Nephron (organoid): ENCODE measurements around the gene GRK7.

ENCODE experiments used
- H3K27ac Mint-ChIP-seq, 3 experiments: 2 replicates each; pipeline ENCODE4 v1.8.0; 2020; ENCODE audit warnings: mixed read lengths in 3 of 3, mild to moderate bottlenecking in 2 of 3, moderate library complexity in 1 of 3
- H3K27me3 Mint-ChIP-seq: 2 replicates; pipeline ENCODE4 v1.8.0; 2021; ENCODE audit warnings: low read depth, mild to moderate bottlenecking, moderate library complexity, mixed read lengths
- H3K36me3 Mint-ChIP-seq: 2 replicates; pipeline ENCODE4 v1.8.0; 2020; ENCODE audit warnings: low read depth, mixed read lengths
- H3K4me1 Mint-ChIP-seq: 2 replicates; pipeline ENCODE4 v1.8.0; 2020; ENCODE audit warnings: mixed read lengths
- H3K4me3 Mint-ChIP-seq, 3 experiments: 2 replicates each; pipeline ENCODE4 v1.8.0; 2020; ENCODE audit warnings: mild to moderate bottlenecking in 3 of 3, mixed read lengths in 3 of 3, moderate library complexity in 2 of 3
- H3K9me3 Mint-ChIP-seq: 2 replicates; pipeline ENCODE4 v1.8.0; 2020; ENCODE audit warnings: mixed read lengths
- TF ChIP-seq, protein P1 (sequence below), 3 experiments: fragments of 200-600 bp; sonication (generic); IDR thresholded peaks; one replicate each; pipeline ENCODE4 v1.5.0; 2021; ENCODE audit warnings: antibody characterized with exemption in 3 of 3; ENCODE audit not compliant: unreplicated experiment in 3 of 3

Gene GRK7

DNA sequence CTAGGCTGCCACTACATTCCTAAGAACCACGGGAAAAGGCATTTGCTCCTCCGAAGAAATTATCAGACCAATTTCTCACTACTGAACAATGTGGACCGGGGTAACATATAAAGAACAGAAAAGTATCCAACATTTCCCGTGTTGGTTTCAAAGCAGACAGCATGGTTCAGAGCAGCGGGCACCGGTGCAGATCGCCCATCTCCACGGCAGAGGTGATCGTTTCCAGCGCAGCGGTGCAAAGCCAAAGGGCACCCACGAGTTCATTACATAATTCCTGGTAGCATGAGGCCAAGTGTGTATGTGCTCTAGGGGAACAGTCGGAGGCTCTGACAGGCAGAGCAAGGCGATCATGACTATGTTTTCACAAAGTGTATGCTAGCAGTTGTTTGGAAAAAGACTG lies 13.2 kb downstream of the GRK7 start:
- peaks cover 7% of the 10 kb centered on the region for H3K4me1 Mint-ChIP-seq
- TF ChIP-seq, protein P1, sequence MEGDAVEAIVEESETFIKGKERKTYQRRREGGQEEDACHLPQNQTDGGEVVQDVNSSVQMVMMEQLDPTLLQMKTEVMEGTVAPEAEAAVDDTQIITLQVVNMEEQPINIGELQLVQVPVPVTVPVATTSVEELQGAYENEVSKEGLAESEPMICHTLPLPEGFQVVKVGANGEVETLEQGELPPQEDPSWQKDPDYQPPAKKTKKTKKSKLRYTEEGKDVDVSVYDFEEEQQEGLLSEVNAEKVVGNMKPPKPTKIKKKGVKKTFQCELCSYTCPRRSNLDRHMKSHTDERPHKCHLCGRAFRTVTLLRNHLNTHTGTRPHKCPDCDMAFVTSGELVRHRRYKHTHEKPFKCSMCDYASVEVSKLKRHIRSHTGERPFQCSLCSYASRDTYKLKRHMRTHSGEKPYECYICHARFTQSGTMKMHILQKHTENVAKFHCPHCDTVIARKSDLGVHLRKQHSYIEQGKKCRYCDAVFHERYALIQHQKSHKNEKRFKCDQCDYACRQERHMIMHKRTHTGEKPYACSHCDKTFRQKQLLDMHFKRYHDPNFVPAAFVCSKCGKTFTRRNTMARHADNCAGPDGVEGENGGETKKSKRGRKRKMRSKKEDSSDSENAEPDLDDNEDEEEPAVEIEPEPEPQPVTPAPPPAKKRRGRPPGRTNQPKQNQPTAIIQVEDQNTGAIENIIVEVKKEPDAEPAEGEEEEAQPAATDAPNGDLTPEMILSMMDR (IDR thresholded peaks at IDR 0.05; ENCODE audit: unreplicated experiment in 3 of 3): no peak
- H3K36me3 Mint-ChIP-seq: no peaks in the 10 kb centered on the region
- H3K4me3 Mint-ChIP-seq: no peak overlapping the region
- peaks cover 4% of the 10 kb centered on the region for H3K9me3 Mint-ChIP-seq
- peaks cover 7% of the 10 kb centered on the region for H3K27me3 Mint-ChIP-seq
- no peak overlapping the region for H3K27ac Mint-ChIP-seq

DNA sequence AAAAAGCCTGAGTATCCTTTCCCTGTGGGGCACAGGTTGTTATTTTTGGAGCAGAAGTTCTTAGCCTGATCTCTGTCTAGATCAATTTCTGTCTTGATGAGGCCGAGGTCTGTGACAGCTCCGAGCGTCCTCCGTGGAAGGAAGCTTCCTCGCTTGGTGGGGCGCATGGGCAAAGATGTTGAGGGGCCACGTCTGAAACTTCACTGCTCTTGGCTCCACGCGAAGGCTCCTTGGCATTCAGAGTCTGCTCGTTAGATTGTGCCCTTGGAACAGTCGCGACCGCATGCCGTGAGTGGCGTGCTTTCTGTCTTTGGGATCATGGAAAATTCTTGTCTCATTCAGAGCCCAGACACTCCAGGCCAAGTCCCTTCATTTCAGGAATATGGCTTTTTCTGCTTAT lies 13.7 kb downstream of the GRK7 start:
- H3K36me3 Mint-ChIP-seq: no peaks in the 10 kb centered on the region
- H3K9me3 Mint-ChIP-seq: peaks cover 4% of the 10 kb centered on the region
- peaks cover 7% of the 10 kb centered on the region for H3K4me1 Mint-ChIP-seq
- no peak overlapping the region for H3K4me3 Mint-ChIP-seq
- TF ChIP-seq, protein P1 (IDR thresholded peaks at IDR 0.05; ENCODE audit: unreplicated experiment in 3 of 3): no peak
- H3K27me3 Mint-ChIP-seq: peaks cover 8% of the 10 kb centered on the region
- no peak overlapping the region for H3K27ac Mint-ChIP-seq

DNA sequence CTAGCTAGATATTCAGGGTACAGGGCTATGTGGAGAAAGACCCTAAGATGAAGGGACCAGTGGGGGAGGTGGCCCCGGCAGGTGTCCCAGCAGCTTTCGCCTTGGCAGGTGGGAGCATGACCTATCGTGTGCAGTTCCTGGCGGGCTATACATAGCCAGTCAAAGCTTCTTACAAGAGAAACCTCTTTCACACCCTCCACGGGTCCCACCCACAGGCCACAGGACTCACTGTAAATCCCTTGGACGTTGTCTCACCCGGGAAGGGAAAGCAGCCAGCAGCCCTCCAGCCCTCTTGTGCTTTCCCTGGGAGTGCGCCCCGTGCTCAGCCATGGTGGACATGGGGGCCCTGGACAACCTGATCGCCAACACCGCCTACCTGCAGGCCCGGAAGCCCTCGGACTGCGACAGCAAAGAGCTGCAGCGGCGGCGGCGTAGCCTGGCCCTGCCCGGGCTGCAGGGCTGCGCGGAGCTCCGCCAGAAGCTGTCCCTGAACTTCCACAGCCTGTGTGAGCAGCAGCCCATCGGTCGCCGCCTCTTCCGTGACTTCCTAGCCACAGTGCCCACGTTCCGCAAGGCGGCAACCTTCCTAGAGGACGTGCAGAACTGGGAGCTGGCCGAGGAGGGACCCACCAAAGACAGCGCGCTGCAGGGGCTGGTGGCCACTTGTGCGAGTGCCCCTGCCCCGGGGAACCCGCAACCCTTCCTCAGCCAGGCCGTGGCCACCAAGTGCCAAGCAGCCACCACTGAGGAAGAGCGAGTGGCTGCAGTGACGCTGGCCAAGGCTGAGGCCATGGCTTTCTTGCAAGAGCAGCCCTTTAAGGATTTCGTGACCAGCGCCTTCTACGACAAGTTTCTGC lies 15.0 kb downstream of the GRK7 start:
- Mint-ChIP-seq H3K36me3 (no peaks in the 10 kb centered on the region), H3K4me1 (peaks cover 7% of the 10 kb centered on the region), H3K4me3 (no peak overlapping the region), H3K9me3 (peaks cover 4% of the 10 kb centered on the region), H3K27ac (no peak overlapping the region), H3K27me3 (peaks cover 11% of the 10 kb centered on the region)
- TF ChIP-seq, protein P1 (IDR thresholded peaks at IDR 0.05; ENCODE audit: unreplicated experiment in 3 of 3): no peak

DNA sequence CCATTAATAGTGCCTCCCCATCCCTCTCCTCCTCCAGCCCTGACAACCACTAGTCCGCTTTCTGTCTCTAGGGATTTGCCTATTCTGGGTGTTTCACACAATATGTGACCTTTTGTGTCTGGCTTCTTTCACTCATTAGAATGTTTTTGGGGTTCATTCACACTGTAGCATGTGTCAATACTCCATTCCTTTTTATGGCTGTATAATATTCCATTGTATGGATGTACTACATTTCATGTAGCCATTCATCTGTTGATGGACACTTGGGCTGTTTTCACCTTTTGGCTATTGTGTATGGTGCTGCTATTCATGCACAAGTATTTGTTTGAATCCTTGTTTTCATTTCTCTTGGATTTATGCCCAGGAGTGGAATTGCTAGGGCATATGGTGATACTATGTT lies 16.5 kb downstream of the GRK7 start:
- Mint-ChIP-seq H3K4me3 (no peak overlapping the region), H3K9me3 (peaks cover 4% of the 10 kb centered on the region), H3K36me3 (no peaks in the 10 kb centered on the region), H3K27me3 (peaks cover 11% of the 10 kb centered on the region), H3K27ac (no peak overlapping the region), H3K4me1 (peaks cover 7% of the 10 kb centered on the region)
- TF ChIP-seq, protein P1 (IDR thresholded peaks at IDR 0.05; ENCODE audit: unreplicated experiment in 3 of 3): no peak

DNA sequence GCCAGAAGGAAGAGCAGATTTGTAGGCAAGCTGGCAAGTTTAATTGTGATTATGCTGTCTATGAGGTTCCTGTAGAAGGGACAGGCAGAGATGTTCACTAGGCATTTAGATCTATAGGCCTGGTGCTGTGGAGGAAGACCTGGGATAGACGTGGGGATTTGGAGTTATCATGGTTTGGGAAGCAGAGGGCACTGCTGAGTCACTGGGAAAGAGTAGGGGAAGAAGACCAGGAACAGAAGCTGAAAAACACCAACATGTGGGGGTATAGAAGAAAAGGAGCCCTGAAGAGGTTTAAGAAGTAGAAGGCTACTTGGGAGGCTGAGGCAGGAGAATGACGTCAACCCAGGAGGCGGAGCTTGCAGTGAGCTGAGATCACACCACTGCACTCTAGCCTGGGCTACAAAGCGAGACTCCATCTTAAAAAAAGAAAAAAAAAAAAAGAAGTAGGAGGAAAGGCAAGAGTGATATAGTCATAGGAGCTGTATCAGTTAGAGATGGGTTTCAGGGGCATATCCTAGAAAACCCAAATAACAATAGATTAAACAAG lies 19.3 kb downstream of the GRK7 start:
- Mint-ChIP-seq H3K4me1 (no peaks in the 10 kb centered on the region), H3K4me3 (no peak overlapping the region), H3K27me3 (peaks cover 7% of the 10 kb centered on the region), H3K36me3 (no peaks in the 10 kb centered on the region), H3K9me3 (peaks cover 4% of the 10 kb centered on the region), H3K27ac (no peak overlapping the region)
- TF ChIP-seq, protein P1 (IDR thresholded peaks at IDR 0.05; ENCODE audit: unreplicated experiment in 3 of 3): no peak

DNA sequence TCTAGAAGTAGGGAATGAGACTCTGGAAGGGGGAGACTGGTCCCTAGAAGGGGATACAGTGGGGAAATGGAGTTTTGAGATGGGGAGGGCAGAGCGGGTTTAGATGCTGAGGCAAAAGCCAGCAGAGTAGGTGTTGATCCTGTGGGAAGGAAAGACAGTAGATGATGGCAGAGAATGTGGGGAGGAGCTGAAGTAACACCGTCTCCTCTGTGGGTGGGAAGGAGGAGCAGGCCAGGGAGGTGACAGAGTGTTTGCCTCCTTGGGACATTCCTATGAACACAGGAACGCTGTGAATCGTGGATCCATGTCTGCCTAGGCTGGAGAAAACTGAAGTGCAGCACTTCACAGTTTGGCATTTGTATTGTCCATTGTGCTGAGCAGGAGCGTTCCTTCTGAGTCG lies 20.4 kb downstream of the GRK7 start:
- TF ChIP-seq, protein P1 (IDR thresholded peaks at IDR 0.05; ENCODE audit: unreplicated experiment in 3 of 3): no peak
- Mint-ChIP-seq H3K4me3 (no peak overlapping the region), H3K9me3 (peaks cover 4% of the 10 kb centered on the region), H3K36me3 (no peaks in the 10 kb centered on the region), H3K4me1 (no peaks in the 10 kb centered on the region), H3K27ac (no peak overlapping the region), H3K27me3 (peaks cover 9% of the 10 kb centered on the region)
